Panc1 (cell line): ENCODE data around the gene ARRDC2.

ENCODE experiments used
- SIN3A ChIP-seq: IDR thresholded peaks from 2 replicates; pipeline ENCODE4 v1.6.1; 2012; ENCODE audit warnings: low read depth, mild to moderate bottlenecking, low read length, moderate library complexity, borderline replicate concordance; ENCODE audit not compliant: insufficient read depth
- TF ChIP-seq, protein P1 (sequence below): fragments of 450-650 bp; IDR thresholded peaks from 2 replicates; pipeline ENCODE4 v1.5.1; 2017; ENCODE audit warnings: mild to moderate bottlenecking

DNA sequence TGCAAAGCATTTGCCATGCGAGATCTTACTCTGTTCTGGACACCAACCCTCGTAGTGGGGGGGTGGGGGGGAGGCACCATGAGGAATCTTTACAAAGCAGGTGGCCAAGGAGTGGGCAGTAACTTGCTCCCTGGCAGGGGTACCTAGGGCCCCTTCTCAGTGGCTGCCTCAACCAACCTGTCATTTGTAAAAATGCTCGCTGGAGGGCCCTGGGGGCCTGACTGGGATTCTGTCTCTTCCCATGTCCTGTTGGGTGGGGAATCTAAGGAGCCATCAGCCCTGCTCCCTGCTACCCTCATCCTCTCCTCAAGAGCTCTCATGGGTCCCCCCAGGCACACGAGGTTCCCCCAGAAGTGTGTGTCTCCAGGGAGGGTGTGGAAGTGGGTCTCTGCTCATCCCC is 39.6 kb upstream of the ARRDC2 start:
- TF ChIP-seq, protein P1, sequence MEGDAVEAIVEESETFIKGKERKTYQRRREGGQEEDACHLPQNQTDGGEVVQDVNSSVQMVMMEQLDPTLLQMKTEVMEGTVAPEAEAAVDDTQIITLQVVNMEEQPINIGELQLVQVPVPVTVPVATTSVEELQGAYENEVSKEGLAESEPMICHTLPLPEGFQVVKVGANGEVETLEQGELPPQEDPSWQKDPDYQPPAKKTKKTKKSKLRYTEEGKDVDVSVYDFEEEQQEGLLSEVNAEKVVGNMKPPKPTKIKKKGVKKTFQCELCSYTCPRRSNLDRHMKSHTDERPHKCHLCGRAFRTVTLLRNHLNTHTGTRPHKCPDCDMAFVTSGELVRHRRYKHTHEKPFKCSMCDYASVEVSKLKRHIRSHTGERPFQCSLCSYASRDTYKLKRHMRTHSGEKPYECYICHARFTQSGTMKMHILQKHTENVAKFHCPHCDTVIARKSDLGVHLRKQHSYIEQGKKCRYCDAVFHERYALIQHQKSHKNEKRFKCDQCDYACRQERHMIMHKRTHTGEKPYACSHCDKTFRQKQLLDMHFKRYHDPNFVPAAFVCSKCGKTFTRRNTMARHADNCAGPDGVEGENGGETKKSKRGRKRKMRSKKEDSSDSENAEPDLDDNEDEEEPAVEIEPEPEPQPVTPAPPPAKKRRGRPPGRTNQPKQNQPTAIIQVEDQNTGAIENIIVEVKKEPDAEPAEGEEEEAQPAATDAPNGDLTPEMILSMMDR: no peak
- no peak for TF ChIP-seq SIN3A
